Kasumi-1 (cell line): ENCODE data around the gene RPS6KA4.

ENCODE experiments used
- DNase-seq, 2 experiments: peaks; one replicate each; lab custom pipeline; 2025; lab: John Stamatoyannopoulos, UW

The RPS6KA4 gene

DNA sequence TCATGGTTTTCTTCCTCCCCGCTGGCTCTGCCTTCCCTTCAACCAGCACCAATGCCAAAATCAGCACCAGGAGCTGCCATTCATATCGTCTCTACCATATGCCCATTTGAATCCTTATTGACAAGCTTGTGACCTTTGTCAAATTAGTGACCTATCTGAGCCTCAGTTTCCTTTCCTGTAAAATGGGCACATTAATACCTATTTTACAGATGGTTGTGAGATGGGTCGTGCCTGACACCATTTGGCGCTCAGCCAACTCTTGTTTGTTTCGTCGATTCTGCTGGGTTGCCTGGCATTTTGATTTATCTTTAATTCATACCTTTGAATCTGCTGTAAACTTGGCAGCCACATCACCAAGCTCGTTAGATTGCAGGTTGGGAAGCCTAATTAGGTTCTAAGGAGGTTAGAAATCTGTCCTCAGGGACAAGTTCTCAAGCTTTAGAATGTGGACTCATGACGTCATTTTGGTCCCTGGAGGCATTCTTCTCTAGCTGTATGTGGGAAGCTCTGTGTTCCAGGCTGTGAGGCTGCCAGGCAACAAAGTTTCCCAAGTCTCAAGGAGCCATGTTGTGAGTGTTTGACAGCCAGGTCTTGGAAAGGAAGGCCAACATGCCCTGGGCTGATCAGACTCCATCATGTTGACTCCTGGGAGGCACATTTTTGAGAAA, 61.0 kb downstream of the RPS6KA4 start:
- no peak for DNase-seq
